Activated CD8-positive, alpha-beta memory T cell treated with anti-CD3 and anti-CD28 coated beads for 4 hours (primary cell): ENCODE measurements around the gene CCDC180.
"Not testable (repeated sequence)": the region's sequence is repeated elsewhere in the genome, so short reads cannot be mapped to it uniquely, and the experiment has no call there.

ENCODE experiments used
- DNase-seq, 2 donors: peaks; one replicate each; pipeline ENCODE4 v3.0.0-alpha.2; 2020; ENCODE audit warnings: low read depth in 2 of 2

Gene CCDC180

GRCh38 chr9:97311798-97312500, 4.5 kb downstream of the CCDC180 start:
- DNase-seq = no peak

- no peak for DNase-seq
Measured at GRCh38 chr9:97312556-97312955, 5.1 kb downstream of the CCDC180 start.

- no peak for DNase-seq
Measured at GRCh38 chr9:97313243-97313642, 5.8 kb downstream of the CCDC180 start.

- DNase-seq = no peak
Measured at GRCh38 chr9:97313746-97314145, 6.3 kb downstream of the CCDC180 start.

DNA sequence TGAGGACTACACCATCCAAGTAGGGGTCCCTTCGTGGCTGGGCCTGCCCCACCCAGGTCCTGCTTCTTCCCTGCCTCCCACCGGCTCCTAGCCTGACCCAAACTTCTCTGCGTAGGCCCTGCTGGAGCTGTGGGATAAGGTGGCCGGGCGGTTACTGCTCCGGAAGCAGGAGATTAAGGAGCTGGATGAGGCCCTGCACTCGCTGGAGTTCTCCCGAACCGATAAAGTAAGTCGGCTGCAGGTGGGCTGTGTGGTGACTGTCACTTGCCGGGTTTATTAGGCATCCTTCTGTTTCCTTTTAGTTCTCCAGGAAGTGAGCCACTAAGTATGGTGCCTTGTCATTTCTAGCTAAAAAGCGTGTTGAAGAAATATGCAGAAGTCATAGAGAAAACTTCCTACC, 7.0 kb downstream of the CCDC180 start:
- DNase-seq = no peak

- no peak for DNase-seq
Measured at GRCh38 chr9:97315550-97315949, 8.1 kb downstream of the CCDC180 start.

DNA sequence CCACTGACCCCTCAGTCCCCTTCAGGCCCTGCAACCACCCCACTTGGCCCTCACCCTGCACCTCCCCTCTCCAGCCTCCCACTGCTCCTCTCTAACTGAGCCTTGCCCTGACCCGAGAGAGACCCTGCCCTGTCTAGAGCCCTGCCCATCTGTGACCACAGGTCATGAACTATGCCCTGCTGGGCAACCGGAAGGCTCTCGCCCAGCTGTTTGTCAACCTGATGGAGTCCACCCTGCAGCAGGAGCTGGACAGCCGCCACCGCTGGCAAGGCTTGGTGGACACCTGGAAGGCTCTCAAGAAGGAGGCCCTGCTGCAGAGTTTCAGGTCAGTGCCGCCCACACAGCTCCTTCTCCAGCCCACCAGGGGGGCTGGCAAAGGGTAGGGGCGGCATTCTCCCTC, 9.4 kb downstream of the CCDC180 start:
- DNase-seq = no peak

DNA sequence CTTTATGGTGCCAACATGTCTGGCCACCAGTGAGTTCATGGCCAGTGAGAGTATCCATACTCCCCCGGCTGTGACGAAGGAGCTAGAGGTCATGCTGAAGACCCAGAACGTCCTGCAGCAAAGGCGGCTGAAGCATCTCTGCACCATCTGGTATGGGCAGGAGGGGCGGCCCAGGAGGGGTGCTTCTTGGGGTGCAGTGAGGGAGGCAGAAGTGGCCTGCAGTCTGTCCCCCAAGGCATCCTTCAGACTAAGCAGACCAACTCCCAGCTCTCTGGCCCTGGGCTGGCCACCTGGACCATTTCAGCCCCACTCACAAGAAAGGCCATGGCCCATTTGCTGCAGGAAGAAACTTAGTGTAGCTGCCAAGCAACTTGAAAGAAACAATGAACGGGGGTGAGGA, 11.0 kb downstream of the CCDC180 start:
- DNase-seq = no peak

GRCh38 chr9:97319395-97319794, 11.9 kb downstream of the CCDC180 start:
- DNase-seq = no peak

DNA sequence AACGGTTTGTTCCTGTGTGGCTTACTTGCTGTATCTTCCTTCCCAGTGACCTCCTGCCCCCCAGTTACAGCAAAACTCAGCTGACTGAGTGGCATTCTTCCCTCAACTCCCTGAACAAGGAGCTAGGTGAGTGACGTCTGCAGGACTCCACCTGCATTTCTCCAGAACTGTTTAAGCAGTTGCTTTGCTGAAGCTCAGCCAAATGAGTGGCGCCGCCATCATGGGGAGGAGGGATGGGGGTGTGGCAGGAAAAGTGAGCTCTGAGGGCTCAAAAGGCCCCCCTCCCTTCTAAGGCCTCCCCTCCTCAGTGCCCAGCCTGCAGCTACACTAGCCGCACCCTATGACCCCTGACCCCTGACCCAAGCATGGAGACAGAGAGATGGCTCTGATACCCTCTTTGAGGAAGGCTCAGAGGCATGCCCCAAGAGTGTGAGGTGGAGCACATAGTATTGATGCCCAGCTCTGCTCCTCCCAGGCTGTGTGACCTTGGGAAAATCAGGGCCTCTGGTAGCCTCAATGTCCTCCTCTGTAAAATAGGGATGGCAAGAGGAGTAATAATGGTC, 12.7 kb downstream of the CCDC180 start:
- no peak for DNase-seq

GRCh38 chr9:97321251-97321650, 13.8 kb downstream of the CCDC180 start:
- DNase-seq = no peak

- no peak for DNase-seq
Measured at GRCh38 chr9:97321691-97322090, 14.2 kb downstream of the CCDC180 start.

- no peak for DNase-seq
Measured at GRCh38 chr9:97322105-97322504, 14.6 kb downstream of the CCDC180 start.

- no peak for DNase-seq
Measured at GRCh38 chr9:97324954-97325353, 17.5 kb downstream of the CCDC180 start.

GRCh38 chr9:97327562-97327961, 20.1 kb downstream of the CCDC180 start:
- no peak for DNase-seq

DNA sequence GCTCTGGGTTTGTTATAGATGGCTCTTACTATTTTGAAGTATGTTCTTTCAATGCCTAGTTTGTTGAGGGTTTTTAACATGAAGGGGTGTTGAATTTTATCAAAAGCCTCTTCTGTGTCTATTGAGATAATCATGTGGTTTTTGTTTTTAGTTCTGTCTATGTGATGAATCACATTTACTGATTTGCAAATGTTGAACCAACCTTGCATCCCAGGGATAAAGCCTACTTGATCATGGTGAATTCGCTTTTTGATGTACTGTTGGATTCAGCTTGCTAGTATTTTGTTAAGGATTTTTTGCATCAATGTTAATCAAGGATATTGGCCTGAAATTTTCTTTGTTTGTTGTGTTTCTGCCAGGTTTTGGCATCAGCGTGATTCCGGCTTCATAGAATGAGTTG, 25.5 kb downstream of the CCDC180 start:
- DNase-seq = no peak

DNA sequence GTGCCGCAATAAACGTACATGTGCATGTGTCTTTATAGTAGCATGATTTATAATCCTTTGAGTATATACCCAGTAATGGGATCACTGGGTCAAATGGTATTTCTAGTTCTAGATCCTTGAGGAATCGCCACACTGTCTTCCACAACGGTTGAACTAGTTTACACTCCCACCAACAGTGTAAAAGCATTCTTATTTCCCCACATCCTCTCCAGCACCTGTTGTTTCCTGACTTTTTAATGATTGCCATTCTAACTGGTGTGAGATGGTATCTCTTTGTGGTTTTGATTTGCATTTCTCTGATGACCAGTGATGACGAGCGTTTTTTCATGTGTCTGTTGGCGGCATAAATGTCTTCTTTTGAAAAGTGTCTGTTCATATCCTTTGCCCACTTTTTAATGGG, 28.2 kb downstream of the CCDC180 start:
- DNase-seq = not testable (repeated sequence)

DNA sequence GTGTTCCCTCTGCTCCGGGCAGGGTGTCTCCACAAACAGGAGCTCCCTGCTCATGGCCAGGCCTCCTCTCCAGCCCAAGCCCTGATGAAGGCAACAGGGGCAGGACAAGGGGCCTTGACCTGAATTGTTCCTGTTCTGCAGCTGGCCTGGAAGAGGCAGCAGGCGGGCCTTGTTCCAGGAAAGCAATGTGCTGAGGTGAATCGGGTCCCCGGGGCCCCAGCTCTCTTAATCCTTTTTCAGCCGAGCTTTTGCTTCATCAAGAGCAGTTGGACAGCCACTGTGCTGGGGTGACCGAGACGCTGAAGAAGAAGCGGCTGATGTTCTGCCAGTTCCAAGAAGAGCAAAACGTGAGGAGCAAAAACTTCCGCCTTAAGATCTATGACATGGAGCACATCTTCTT, 41.4 kb downstream of the CCDC180 start:
- DNase-seq = no peak

DNA sequence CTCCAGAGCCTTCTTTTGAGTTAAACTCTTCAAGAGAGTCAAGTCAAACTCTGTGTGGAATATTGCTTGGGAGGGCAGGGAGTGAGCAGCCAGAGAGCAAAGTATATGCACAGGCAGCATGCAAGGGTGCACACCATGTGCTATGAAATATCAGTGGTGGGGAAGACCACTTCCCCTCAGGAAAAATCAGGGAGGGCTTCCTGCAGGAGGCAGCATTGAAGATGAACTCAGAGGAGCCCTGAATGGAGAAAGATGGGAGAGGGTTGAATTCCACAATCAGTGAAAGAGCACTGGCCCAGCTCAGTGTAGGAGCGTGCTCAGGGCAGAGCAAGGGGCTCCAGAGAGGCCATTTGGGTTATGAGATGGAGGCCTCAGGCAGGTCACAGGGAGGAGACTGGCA, 41.9 kb downstream of the CCDC180 start:
- no peak for DNase-seq

- DNase-seq = no peak
Measured at GRCh38 chr9:97354637-97355036, 47.2 kb downstream of the CCDC180 start.

DNA sequence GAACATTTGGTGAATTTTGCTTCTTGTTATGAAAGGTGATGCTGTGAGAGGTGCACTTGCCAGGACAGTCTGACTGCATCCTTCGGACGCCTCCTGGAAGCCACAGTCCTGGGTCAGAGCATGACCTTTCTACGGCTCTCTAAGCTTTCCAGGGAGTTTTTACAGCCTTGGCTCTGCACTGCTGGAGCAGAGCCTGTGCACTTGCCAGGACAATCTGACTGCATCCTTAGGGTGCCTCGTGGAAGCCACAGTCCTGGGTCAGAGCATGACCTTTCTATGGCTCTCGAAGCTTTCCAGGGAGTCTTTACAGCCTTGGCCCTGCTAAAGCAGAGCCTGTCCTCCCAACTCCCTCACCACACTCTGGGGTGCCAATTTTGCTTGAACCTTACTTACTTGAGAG, 49.6 kb downstream of the CCDC180 start:
- no peak for DNase-seq
